ENCODE data around the gene IVL. TPM values are rescaled to one million over a fixed set of nuclear protein-coding genes. Genes with fewer than 3 reads are reported as not detected.

IVL gene
- total and polyA plus RNA-seq, 4 donors: 0.22 to 0.52 (median 0.31) TPM; not detected in 1

DNA sequence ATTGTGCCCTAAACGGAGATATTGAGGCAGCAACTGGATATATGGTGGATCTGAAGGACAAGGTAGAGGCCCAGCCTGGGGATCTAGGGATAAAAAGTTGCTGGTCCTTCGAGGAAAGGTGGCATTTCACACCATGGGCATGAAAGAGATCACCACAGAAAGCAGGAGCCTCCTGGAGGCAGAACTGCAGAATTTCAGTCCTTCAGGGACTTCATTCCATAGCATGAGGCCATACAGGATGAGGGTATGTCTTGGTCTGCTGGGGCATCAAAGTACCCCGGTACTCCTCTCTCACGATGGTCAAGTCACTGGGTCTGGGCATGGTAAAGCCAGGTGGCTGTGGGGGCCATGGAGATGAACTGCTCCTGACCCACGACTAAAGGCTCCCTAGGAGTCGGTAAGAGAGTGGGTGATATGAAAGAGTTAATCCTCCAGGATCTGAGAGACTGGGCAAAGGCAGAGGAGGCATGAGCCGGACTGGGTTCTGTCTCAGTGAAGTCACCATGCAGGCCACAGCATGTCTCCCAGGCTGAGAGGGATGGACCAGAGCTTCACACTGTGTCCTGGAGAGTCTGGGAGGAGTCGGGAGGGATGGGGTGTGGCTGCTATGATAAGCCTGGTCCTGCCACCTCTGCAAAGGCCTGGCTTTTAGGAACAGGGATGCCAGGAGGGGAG lies 32.8 kb downstream of the IVL start:
- TF ChIP-seq, protein P1, sequence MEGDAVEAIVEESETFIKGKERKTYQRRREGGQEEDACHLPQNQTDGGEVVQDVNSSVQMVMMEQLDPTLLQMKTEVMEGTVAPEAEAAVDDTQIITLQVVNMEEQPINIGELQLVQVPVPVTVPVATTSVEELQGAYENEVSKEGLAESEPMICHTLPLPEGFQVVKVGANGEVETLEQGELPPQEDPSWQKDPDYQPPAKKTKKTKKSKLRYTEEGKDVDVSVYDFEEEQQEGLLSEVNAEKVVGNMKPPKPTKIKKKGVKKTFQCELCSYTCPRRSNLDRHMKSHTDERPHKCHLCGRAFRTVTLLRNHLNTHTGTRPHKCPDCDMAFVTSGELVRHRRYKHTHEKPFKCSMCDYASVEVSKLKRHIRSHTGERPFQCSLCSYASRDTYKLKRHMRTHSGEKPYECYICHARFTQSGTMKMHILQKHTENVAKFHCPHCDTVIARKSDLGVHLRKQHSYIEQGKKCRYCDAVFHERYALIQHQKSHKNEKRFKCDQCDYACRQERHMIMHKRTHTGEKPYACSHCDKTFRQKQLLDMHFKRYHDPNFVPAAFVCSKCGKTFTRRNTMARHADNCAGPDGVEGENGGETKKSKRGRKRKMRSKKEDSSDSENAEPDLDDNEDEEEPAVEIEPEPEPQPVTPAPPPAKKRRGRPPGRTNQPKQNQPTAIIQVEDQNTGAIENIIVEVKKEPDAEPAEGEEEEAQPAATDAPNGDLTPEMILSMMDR (IDR thresholded peaks at IDR 0.05; ENCODE audit: control extremely low read depth, extremely low read depth): no peak
- H3K9me3 ChIP-seq (ENCODE audit: control insufficient read depth in 4 of 4, insufficient read depth in 3 of 4, low read length in 3 of 4): peaks cover 0 to 4% (median 0%) of the 10 kb centered on the region in 4 donors
- H3K27ac ChIP-seq (ENCODE audit: low read depth in 1 of 2, low read length in 1 of 2): no peak overlapping the region
- ATAC-seq (ENCODE audit: insufficient read depth, low FRiP score): no peak
- no peak overlapping the region for H3K9ac ChIP-seq (ENCODE audit: insufficient read depth in 1 of 2, low read length in 2 of 2)
- H3K4me3 ChIP-seq: no peak overlapping the region
- no peak for DNase-seq
- H3K36me3 ChIP-seq (ENCODE audit: control insufficient read depth in 4 of 4, insufficient read depth in 4 of 4, low read length in 4 of 4): no peaks in the 10 kb centered on the region
- no peaks in the 10 kb centered on the region for H3K27me3 ChIP-seq (ENCODE audit: control insufficient read depth in 3 of 3, insufficient read depth in 3 of 3, low read length in 2 of 3)
- WGBS, 2 donors: 69 to 75% methylated on average over 8 of the region's 8 CpGs
- no peaks in the 10 kb centered on the region for H3K4me1 ChIP-seq (ENCODE audit: control insufficient read depth in 5 of 5, insufficient read depth in 5 of 5, low read length in 5 of 5)

DNA sequence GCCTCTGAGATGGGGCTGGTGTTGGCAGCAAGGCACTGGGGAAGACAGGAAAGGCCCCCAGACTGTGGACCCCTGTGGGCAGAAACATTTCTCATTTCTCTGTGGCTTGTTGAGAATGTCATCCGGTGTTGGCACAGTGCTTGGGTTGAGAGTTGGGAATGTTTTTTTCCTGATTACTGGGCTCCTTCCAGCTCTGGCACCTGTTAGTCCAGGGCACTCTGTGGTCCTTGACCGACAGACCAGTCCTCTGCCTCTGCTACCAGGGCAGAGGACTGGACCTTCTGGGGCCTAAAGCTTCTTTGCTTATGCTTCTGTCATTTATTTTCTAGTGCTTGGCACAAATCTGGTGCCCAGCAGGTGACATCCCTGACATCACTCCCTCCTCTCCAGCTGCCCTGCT lies 33.8 kb downstream of the IVL start:
- 68 to 88% methylated on average over 2 of the region's 2 CpGs for WGBS, 2 donors
- TF ChIP-seq, protein P1 (IDR thresholded peaks at IDR 0.05; ENCODE audit: control extremely low read depth, extremely low read depth): no peak
- H3K27me3 ChIP-seq (ENCODE audit: control insufficient read depth in 3 of 3, insufficient read depth in 3 of 3, low read length in 2 of 3): no peaks in the 10 kb centered on the region

DNA sequence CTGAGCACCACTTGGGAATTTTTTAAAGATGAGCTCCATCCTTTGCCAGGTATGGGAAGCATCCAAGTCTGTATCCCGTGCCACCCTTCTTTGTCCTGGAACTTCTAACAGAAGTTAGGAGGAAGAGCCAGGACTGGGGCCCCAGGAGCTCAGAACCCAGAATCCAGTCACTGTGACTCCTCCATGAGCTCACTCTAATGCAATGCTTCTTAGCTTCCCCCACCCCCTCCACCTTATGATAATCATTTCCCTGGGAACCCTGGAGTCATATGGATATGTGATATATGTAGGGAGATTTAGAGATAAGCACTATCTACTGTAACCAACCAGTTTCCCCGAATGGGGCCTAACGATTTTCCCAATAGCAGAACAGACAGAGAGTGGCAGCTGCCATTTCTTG lies 37.9 kb downstream of the IVL start:
- 73 to 83% methylated on average over 3 of the region's 3 CpGs for WGBS, 2 donors
- TF ChIP-seq, protein P1 (IDR thresholded peaks at IDR 0.05; ENCODE audit: control extremely low read depth, extremely low read depth): no peak
- H3K4me3 ChIP-seq: no peak overlapping the region
- no peak for ATAC-seq (ENCODE audit: insufficient read depth, low FRiP score)
- no peaks in the 10 kb centered on the region for H3K36me3 ChIP-seq (ENCODE audit: control insufficient read depth in 4 of 4, insufficient read depth in 4 of 4, low read length in 4 of 4)
- H3K9ac ChIP-seq (ENCODE audit: insufficient read depth in 1 of 2, low read length in 2 of 2): no peak overlapping the region
- H3K27ac ChIP-seq (ENCODE audit: low read depth in 1 of 2, low read length in 1 of 2): no peak overlapping the region
- no peaks in the 10 kb centered on the region for H3K27me3 ChIP-seq (ENCODE audit: control insufficient read depth in 3 of 3, insufficient read depth in 3 of 3, low read length in 2 of 3)
- H3K4me1 ChIP-seq (ENCODE audit: control insufficient read depth in 5 of 5, insufficient read depth in 5 of 5, low read length in 5 of 5): no peaks in the 10 kb centered on the region
- H3K9me3 ChIP-seq (ENCODE audit: control insufficient read depth in 4 of 4, insufficient read depth in 3 of 4, low read length in 3 of 4): peaks cover 0 to 5% (median 0%) of the 10 kb centered on the region in 4 donors
- no peak for DNase-seq

More for the DNA sequence above, 33.8 kb downstream of the IVL start:
- ATAC-seq (ENCODE audit: insufficient read depth, low FRiP score): no peak
- no peak overlapping the region for H3K9ac ChIP-seq (ENCODE audit: insufficient read depth in 1 of 2, low read length in 2 of 2)
- no peak for DNase-seq
- no peaks in the 10 kb centered on the region for H3K4me1 ChIP-seq (ENCODE audit: control insufficient read depth in 5 of 5, insufficient read depth in 5 of 5, low read length in 5 of 5)
- no peak overlapping the region for H3K27ac ChIP-seq (ENCODE audit: low read depth in 1 of 2, low read length in 1 of 2)
- no peaks in the 10 kb centered on the region for H3K36me3 ChIP-seq (ENCODE audit: control insufficient read depth in 4 of 4, insufficient read depth in 4 of 4, low read length in 4 of 4)
- peaks cover 0 to 8% (median 0%) of the 10 kb centered on the region in 4 donors for H3K9me3 ChIP-seq (ENCODE audit: control insufficient read depth in 4 of 4, insufficient read depth in 3 of 4, low read length in 3 of 4)
- no peak overlapping the region for H3K4me3 ChIP-seq
